HG03378 (cell line): ENCODE data around the gene NUAK2.

Experiments used
- ATAC-seq: cut with Tn5 transposase; IDR thresholded peaks from one replicate; pipeline ENCODE4 v1.9.1; 2021; ENCODE audit warnings: mild to moderate bottlenecking, moderate library complexity; ENCODE audit not compliant: unreplicated experiment

The NUAK2 gene

DNA sequence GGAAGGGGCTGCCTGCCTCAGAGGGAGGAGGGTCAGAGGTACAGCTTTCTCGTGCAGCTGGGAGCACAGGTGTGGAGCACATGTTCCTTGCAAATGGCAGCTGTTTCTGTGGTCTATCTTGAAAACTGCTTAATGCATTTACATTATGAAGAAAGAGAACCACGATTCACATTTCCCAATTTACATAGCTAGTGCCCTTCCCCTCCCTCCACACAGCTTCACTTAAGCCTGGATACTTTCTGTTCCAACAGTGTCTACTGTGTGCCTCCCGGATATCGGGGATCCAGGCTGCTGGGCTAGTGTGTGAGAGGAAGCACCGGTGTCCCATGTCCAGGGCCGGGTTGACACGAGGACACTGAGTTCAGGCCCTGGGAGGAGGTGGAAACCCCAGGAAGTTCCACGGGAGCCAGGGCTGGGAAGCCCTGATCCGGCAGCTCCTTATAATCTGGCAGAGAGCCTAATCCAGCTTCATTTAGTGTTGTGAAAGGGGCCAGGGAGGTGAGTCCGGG lies 62.2 kb downstream of the NUAK2 start:
- ATAC-seq, result no peak

- ATAC-seq, result no peak
These were observed 62.8 kb downstream of the NUAK2 start for GRCh38 chr1:205258719-205259118.

DNA sequence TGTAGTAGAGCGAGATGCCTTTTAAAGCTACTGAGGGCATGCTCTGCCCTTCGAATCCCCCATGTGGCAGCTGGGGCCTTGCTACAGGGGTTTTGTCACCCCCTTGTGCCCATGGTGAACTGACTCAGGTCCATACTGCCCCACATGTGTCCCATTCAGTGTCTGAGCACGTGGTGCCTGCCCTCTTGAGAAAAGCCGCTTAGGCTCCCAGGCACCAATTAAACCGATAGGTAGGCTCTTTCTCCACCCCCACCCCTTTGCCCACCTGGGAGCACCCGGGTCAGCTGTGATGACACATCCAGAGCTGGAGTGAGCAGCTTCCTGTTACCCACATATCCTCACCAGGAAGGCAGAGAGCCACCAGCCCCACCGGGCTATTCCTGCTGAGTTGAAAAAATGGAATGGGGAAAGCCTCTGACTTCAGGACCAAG lies 63.3 kb downstream of the NUAK2 start:
- no peak for ATAC-seq

- ATAC-seq, result no peak
These were observed 63.8 kb downstream of the NUAK2 start for GRCh38 chr1:205257735-205258134.

DNA sequence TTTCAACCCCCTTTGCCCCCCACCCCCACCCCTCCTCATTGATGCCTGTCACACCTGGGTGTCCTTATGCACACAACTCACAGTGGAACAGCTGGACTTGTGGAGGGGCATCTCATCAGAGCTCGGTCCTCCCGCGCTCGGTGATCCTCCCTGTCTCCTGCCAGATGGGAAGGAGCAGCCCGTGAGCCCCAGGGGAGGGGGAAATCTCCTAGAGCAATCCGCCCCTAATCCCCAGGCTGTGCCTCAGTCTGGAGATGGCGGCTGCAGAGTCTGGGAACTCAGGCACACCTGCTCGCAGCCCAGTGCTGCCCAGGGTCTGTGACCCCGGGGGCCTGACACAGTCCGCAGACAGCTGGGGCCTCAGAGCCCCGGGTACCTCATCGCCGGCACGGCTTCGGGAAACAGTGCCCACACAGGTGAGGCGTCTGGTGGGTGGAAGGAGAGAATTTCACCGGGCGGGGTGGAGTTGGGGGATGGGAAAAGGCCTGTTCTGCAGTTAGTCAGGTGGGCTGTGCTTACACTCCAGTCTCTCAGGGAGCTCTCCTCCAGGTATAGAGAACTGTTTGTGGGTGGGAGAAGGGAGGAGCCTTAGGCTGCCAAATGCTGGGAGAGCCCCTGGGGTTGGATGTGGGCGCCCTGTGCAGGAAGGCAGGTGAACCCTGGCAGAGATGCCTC lies 64.5 kb downstream of the NUAK2 start:
- ATAC-seq, result no peak

DNA sequence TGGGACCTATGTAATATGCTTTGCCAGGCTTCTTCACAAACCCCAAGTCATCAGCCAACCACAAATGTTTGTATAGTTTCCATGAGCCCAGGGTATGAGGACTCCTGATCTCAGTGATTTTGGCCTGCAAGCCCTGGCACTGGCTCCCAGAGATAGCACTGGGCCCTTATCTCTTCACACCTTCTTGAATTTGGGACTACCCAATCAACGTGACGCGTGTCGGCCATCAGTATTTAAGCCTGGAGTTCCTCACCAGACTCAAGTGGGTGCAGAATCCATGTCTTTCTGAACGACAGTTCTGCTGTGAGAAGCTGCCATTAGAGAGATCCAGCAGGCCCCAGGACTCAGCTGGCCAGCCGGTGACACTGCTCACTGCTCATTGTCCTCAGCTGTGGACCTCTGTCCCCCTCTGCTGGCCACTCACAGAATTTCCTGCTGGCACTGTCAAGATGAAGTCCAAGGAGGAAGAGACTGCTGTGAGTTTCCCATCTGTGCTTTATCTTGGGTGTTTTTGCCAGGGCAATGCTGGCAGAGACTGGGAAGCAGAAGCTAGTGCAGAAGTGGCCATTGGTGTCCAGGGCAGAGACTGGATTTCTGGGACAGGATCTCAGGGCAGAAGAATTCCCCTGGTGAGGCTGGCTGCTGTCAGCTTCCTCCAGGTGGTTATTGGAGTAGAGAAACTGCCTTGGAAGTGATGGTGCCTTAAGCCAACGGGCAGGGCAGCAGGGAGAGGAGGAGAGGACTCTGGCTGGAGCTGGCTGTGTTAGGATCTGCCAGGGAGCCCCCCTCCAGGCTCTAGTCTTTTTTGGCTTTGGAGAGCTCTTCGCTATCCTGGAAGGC lies 65.4 kb downstream of the NUAK2 start:
- ATAC-seq, result peak; percentile 59
